PC-9 (cell line): ENCODE results near the gene YAP1. TPM values are rescaled to one million over a fixed set of nuclear protein-coding genes. Genes with fewer than 3 reads are reported as not detected.

Experiments
- BruUV-seq: library from RNA; stranded (reverse); fragments of 400-500 nt; replicated peaks from 2 replicates; lab custom pipeline; 2021; lab: Mats Ljungman, UMichigan
- CTCF ChIA-PET: fragments of 300-600 bp; sonication (Branson Sonifier 250); formaldehyde crosslinking; loops from one replicate; lab custom pipeline; 2022; ENCODE audit warnings: antibody characterized with exemption; lab: Charles Lee
- POLR2A ChIA-PET: fragments of 300-600 bp; sonication (Branson Sonifier 250); formaldehyde crosslinking; loops from one replicate; lab custom pipeline; 2022; ENCODE audit warnings: antibody characterized with exemption; ENCODE audit not compliant: unreplicated experiment; lab: Charles Lee
- DNase-seq, 2 experiments: peaks; one replicate each; pipeline versions ENCODE4 v3.0.0 to v3.0.0-alpha.2; 2015 to 2022; ENCODE audit warnings: mixed read lengths in 1 of 2
- H2AFZ ChIP-seq: fragments of 200-600 bp; sonication (generic); 2 replicates; pipeline ENCODE4 v1.8.1; 2017; ENCODE audit warnings: antibody characterized with exemption
- H3F3A ChIP-seq: fragments of 200-600 bp; sonication (generic); 2 replicates; pipeline ENCODE4 v1.8.1; 2017; ENCODE audit warnings: antibody characterized with exemption, mild to moderate bottlenecking, low read depth; ENCODE audit not compliant: insufficient read depth
- H3K27ac ChIP-seq: fragments of 200-600 bp; sonication (generic); 2 replicates; pipeline ENCODE4 v1.6.1; 2016; ENCODE audit warnings: mixed run types
- H3K27me3 ChIP-seq: fragments of 200-600 bp; sonication (generic); 2 replicates; pipeline ENCODE4 v1.6.1; 2016; ENCODE audit warnings: low read depth, mixed run types; ENCODE audit not compliant: insufficient read depth
- H3K36me3 ChIP-seq: fragments of 200-600 bp; sonication (generic); 2 replicates; pipeline ENCODE4 v1.6.1; 2016; ENCODE audit warnings: low read depth, mixed run types
- H3K4me1 ChIP-seq: fragments of 200-600 bp; sonication (generic); replicated peaks from 2 replicates; pipeline ENCODE4 v1.6.1; 2016; ENCODE audit warnings: mixed run types; ENCODE audit not compliant: insufficient read depth
- H3K4me2 ChIP-seq: fragments of 200-600 bp; sonication (generic); 2 replicates; pipeline ENCODE4 v1.6.1; 2017; ENCODE audit warnings: mixed run types
- H3K4me3 ChIP-seq: fragments of 200-600 bp; sonication (generic); 2 replicates; pipeline ENCODE4 v1.6.1; 2016; ENCODE audit warnings: mixed run types
- H3K79me2 ChIP-seq: fragments of 200-600 bp; sonication (generic); 2 replicates; pipeline ENCODE4 v1.6.1; 2017; ENCODE audit warnings: low read depth, mixed run types
- H3K9me2 ChIP-seq: fragments of 200-600 bp; sonication (generic); 2 replicates; pipeline ENCODE4 v1.8.1; 2017; ENCODE audit warnings: mild to moderate bottlenecking; ENCODE audit not compliant: insufficient read depth
- H3K9me3 ChIP-seq: fragments of 200-600 bp; sonication (generic); 2 replicates; pipeline ENCODE4 v1.8.1; 2016; ENCODE audit warnings: low read depth; ENCODE audit not compliant: insufficient read depth
- H4K20me1 ChIP-seq: fragments of 200-600 bp; sonication (generic); 2 replicates; pipeline ENCODE4 v1.8.1; 2017; ENCODE audit not compliant: insufficient read depth
- CTCF ChIP-seq: fragments of 200-600 bp; sonication (generic); conservative IDR thresholded peaks from 2 replicates; pipeline ENCODE4 v1.6.1; 2017; ENCODE audit warnings: mixed run types, antibody characterized with exemption, mild to moderate bottlenecking, moderate library complexity
- EZH2 ChIP-seq: fragments of 200-600 bp; sonication (generic); IDR thresholded peaks from 2 replicates; pipeline ENCODE4 v1.8.0; 2017; ENCODE audit warnings: antibody characterized with exemption, low read depth
- intact Hi-C: fragments of 100-400 bp; cut with micrococcal nuclease; formaldehyde crosslinking; loops from one replicate; pipeline ENCODE4 v1.10.0; 2022; ENCODE audit not compliant: unreplicated experiment
- total RNA-seq: library from RNA; stranded (reverse); gene quantifications from 2 replicates; pipeline ENCODE4 v1.2.3, GENCODE V29; 2021

The YAP1 gene
- total RNA-seq, 1 experiment from 2014 or later: 111 TPM

GRCh38 chr11:102276362-102276761 is 166.1 kb downstream of the YAP1 start:
- H3K4me1 ChIP-seq: no peaks in the 10 kb centered on the region
- H3K4me2 ChIP-seq: no peak overlapping the region
- intact Hi-C loops: no loop called here
- H4K20me1 ChIP-seq: no peaks in the 10 kb centered on the region
- no TSS peak for BruUV-seq
- no peak for DNase-seq
- H3K27ac ChIP-seq: no peak overlapping the region
- no peaks in the 10 kb centered on the region for H3K36me3 ChIP-seq
- POLR2A ChIA-PET: no interaction called here
- no peak overlapping the region for H3K4me3 ChIP-seq
- CTCF ChIA-PET: no interaction called here
- peaks cover 3% of the 10 kb centered on the region; the same call in 1 of the 2 replicates for H3K9me3 ChIP-seq
- H3K27me3 ChIP-seq: no peaks in the 10 kb centered on the region
- H3K9me2 ChIP-seq: no peaks in the 10 kb centered on the region
- no peak overlapping the region for H2AFZ ChIP-seq
- no peaks in the 10 kb centered on the region for H3K79me2 ChIP-seq
- H3F3A ChIP-seq: no peaks in the 10 kb centered on the region
- TF ChIP-seq CTCF (no peak), EZH2 (no peak)

DNA sequence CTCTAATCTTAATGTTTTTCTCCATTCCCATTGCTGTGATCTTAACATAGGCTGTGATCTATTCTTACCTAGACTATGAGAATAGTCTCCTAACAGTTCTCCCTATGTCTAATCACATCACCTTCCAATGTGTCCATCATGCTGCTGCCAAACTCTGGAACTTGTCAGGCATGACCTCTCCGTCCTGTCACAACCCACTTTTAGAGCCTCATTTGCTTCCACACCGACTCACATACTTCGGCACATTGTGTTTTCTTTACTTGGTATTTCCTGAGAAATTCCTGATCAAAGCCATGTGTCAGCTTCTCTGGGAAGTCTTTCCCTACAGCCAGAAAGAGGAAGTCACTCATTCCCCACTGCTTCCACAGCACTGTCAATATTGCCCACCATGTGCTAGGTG is 166.5 kb downstream of the YAP1 start:
- no TSS peak for BruUV-seq
- ChIA-PET CTCF (no interaction called here), POLR2A (no interaction called here)
- DNase-seq: no peak
- Histone ChIP-seq H3K27me3 (no peaks in the 10 kb centered on the region), H3K27ac (no peak overlapping the region), H3K9me2 (no peaks in the 10 kb centered on the region), H3K79me2 (no peaks in the 10 kb centered on the region), H3K9me3 (peaks cover 3% of the 10 kb centered on the region; the same call in 1 of the 2 replicates), H3K4me2 (no peak overlapping the region), H2AFZ (no peak overlapping the region), H3F3A (no peaks in the 10 kb centered on the region), H3K4me1 (no peaks in the 10 kb centered on the region), H3K36me3 (no peaks in the 10 kb centered on the region), H3K4me3 (no peak overlapping the region), H4K20me1 (no peaks in the 10 kb centered on the region)
- TF ChIP-seq CTCF (no peak), EZH2 (no peak)
- intact Hi-C loops: no loop called here

- Histone ChIP-seq H3K4me3 (no peak overlapping the region), H2AFZ (no peak overlapping the region), H3K9me2 (no peaks in the 10 kb centered on the region), H3K36me3 (no peaks in the 10 kb centered on the region), H4K20me1 (no peaks in the 10 kb centered on the region), H3K79me2 (no peaks in the 10 kb centered on the region), H3K4me1 (peaks cover 12% of the 10 kb centered on the region), H3K9me3 (no peaks in the 10 kb centered on the region), H3K27me3 (no peaks in the 10 kb centered on the region), H3F3A (no peaks in the 10 kb centered on the region), H3K4me2 (no peak overlapping the region), H3K27ac (no peak overlapping the region)
- POLR2A ChIA-PET: interaction anchor here (0.7 kb wide), 1 partner anchor 68 kb away, joined by 4 read pairs; no protein-coding TSS in a partner anchor
- no peak for DNase-seq
- intact Hi-C loops: no loop called here
- CTCF ChIA-PET: interaction anchor here (0.9 kb wide), 1 partner anchor 11 kb away, joined by 3 read pairs; no protein-coding TSS in a partner anchor
- BruUV-seq: no TSS peak
- TF ChIP-seq CTCF: no peak
- TF ChIP-seq EZH2: no peak
Measured at GRCh38 chr11:102279641-102280170, 169.5 kb downstream of the YAP1 start.
